IMR-90 (cell line): ENCODE data around the gene SLC37A3. TPM values are rescaled to one million over a fixed set of nuclear protein-coding genes. Genes with fewer than 3 reads are reported as not detected.

Experiments
- ATAC-seq: fragments of 200-7000 bp; cut with Tn5 transposase; 2 replicates; pipeline ENCODE4 v1.9.1; 2020; ENCODE audit warnings: low read depth, mild to moderate bottlenecking, moderate library complexity
- BruUV-seq: library from RNA; stranded (reverse); fragments of 400-500 nt; replicated peaks from 2 replicates; lab custom pipeline; 2021; lab: Mats Ljungman, UMichigan
- CTCF ChIA-PET: fragments of 300-600 bp; formaldehyde crosslinking; extraction: SDS; loops from one replicate; lab custom pipeline; 2021; ENCODE audit warnings: antibody characterized with exemption; lab: Yijun Ruan, JAX
- POLR2A ChIA-PET: fragments of 300-600 bp; sonication (Branson Sonifier 250); formaldehyde crosslinking; loops from one replicate; lab custom pipeline; 2022; ENCODE audit warnings: antibody characterized with exemption; ENCODE audit not compliant: unreplicated experiment; lab: Charles Lee
- DNase-seq: peaks from one replicate; pipeline ENCODE4 v3.0.0; 2013
- H2AFZ ChIP-seq: replicated peaks from 2 replicates; pipeline ENCODE3; 2013; ENCODE audit warnings: low read length, mild to moderate bottlenecking; ENCODE audit not compliant: poor library complexity
- H2AK5ac ChIP-seq: 2 replicates; pipeline ENCODE4 v1.6.1; 2013; ENCODE audit warnings: low read depth, low read length, inconsistent platforms
- H2AK9ac ChIP-seq: replicated peaks from 2 replicates; pipeline ENCODE3; 2013; ENCODE audit warnings: mild to moderate bottlenecking, low read depth, low read length, moderate library complexity; ENCODE audit not compliant: poor library complexity
- H2BK120ac ChIP-seq: 2 replicates; pipeline ENCODE4 v1.6.1; 2013; ENCODE audit warnings: low read depth, low read length, inconsistent platforms
- H2BK15ac ChIP-seq: 3 replicates; pipeline ENCODE4 v1.6.1; 2013; ENCODE audit warnings: low read depth, low read length, inconsistent platforms
- H2BK20ac ChIP-seq: 2 replicates; pipeline ENCODE4 v1.6.1; 2013; ENCODE audit warnings: low read depth, mild to moderate bottlenecking, inconsistent platforms, low read length, moderate library complexity
- H2BK5ac ChIP-seq: 2 replicates; pipeline ENCODE4 v1.6.1; 2013; ENCODE audit warnings: mild to moderate bottlenecking, low read depth, low read length, inconsistent platforms; ENCODE audit not compliant: poor library complexity, severe bottlenecking
- H3K14ac ChIP-seq: replicated peaks from 2 replicates; pipeline ENCODE4 v1.6.1; 2013; ENCODE audit warnings: low read depth, low read length, inconsistent platforms
- H3K18ac ChIP-seq: 2 replicates; pipeline ENCODE4 v1.6.1; 2013; ENCODE audit warnings: low read depth, low read length, control low read depth
- H3K23ac ChIP-seq: 2 replicates; pipeline ENCODE4 v1.6.1; 2013; ENCODE audit warnings: low read depth, low read length, inconsistent platforms
- H3K27ac ChIP-seq: 2 replicates; pipeline ENCODE4 v1.5.1; 2013; ENCODE audit warnings: mild to moderate bottlenecking, control low read depth, low read length; ENCODE audit not compliant: insufficient read depth
- H3K27me3 ChIP-seq: 2 replicates; pipeline ENCODE4 v1.6.1; 2013; ENCODE audit warnings: low read length; ENCODE audit not compliant: control insufficient read depth, insufficient read depth
- H3K36me3 ChIP-seq: 2 replicates; pipeline ENCODE4 v1.6.1; 2013; ENCODE audit warnings: low read length, mixed read lengths; ENCODE audit not compliant: control insufficient read depth, insufficient read depth
- H3K4ac ChIP-seq: 2 replicates; pipeline ENCODE4 v1.6.1; 2013; ENCODE audit warnings: low read depth, low read length, inconsistent platforms
- H3K4me1 ChIP-seq: 2 replicates; pipeline ENCODE4 v1.6.1; 2013; ENCODE audit warnings: low read length, mixed read lengths; ENCODE audit not compliant: control insufficient read depth, insufficient read depth
- H3K4me2 ChIP-seq: 2 replicates; pipeline ENCODE4 v1.6.1; 2013; ENCODE audit warnings: low read depth, mild to moderate bottlenecking, control low read depth, low read length, moderate library complexity
- H3K4me3 ChIP-seq: 2 replicates; pipeline ENCODE4 v1.5.1; 2013; ENCODE audit warnings: low read depth, mild to moderate bottlenecking, control low read depth, low read length, moderate library complexity; ENCODE audit not compliant: insufficient read depth
- H3K56ac ChIP-seq: 2 replicates; pipeline ENCODE4 v1.6.1; 2013; ENCODE audit warnings: low read length, inconsistent platforms; ENCODE audit not compliant: insufficient read depth; ENCODE audit errors: extremely low read depth
- H3K79me1 ChIP-seq, 2 experiments: 2 replicates each; pipeline ENCODE4 v1.6.1; 2013; ENCODE audit warnings: low read length in 2 of 2, inconsistent platforms in 1 of 2, low read depth in 1 of 2
- H3K9ac ChIP-seq: 2 replicates; pipeline ENCODE4 v1.6.1; 2013; ENCODE audit warnings: low read depth, low read length, control low read depth
- H3K9me1 ChIP-seq: 2 replicates; pipeline ENCODE4 v1.6.1; 2013; ENCODE audit warnings: low read length, inconsistent platforms; ENCODE audit not compliant: insufficient read depth
- H3K9me3 ChIP-seq: 2 replicates; pipeline ENCODE4 v1.6.1; 2013; ENCODE audit warnings: low read length; ENCODE audit not compliant: control insufficient read depth, insufficient read depth
- H4K20me1 ChIP-seq: 2 replicates; pipeline ENCODE4 v1.6.1; 2013; ENCODE audit warnings: low read length, inconsistent platforms; ENCODE audit not compliant: insufficient read depth
- H4K5ac ChIP-seq: 2 replicates; pipeline ENCODE4 v1.6.1; 2013; ENCODE audit warnings: mild to moderate bottlenecking, low read depth, low read length, control low read depth
- H4K8ac ChIP-seq, 2 experiments: 2 replicates each; pipeline ENCODE4 v1.6.1; 2013; ENCODE audit warnings: low read depth in 2 of 2, low read length in 2 of 2, control low read depth in 1 of 2, inconsistent platforms in 1 of 2
- H4K91ac ChIP-seq: 2 replicates; pipeline ENCODE4 v1.6.1; 2013; ENCODE audit warnings: low read depth, low read length, inconsistent platforms; ENCODE audit not compliant: insufficient read depth
- BHLHE40 ChIP-seq: fragments of 150-350 bp; IDR thresholded peaks from 2 replicates; pipeline ENCODE4 v1.6.1; 2016; ENCODE audit warnings: mild to moderate bottlenecking, low read depth, low read length
- CHD1 ChIP-seq: IDR thresholded peaks from 2 replicates; pipeline ENCODE4 v1.6.1; 2012; ENCODE audit warnings: low read depth, low read length, improper control_type of control experiment
- FOS ChIP-seq: fragments of 150-350 bp; IDR thresholded peaks from 2 replicates; pipeline ENCODE4 v1.6.1; 2016; ENCODE audit warnings: low read depth, low read length
- MAFK ChIP-seq: IDR thresholded peaks from 2 replicates; pipeline ENCODE4 v1.6.1; 2012; ENCODE audit warnings: low read depth, low read length, improper control_type of control experiment
- MAZ ChIP-seq: IDR thresholded peaks from 2 replicates; pipeline ENCODE4 v1.6.1; 2012; ENCODE audit warnings: low read depth, mild to moderate bottlenecking, low read length, improper control_type of control experiment, moderate library complexity, borderline replicate concordance
- MXI1 ChIP-seq: IDR thresholded peaks from 2 replicates; pipeline ENCODE4 v1.6.1; 2012; ENCODE audit warnings: low read depth, mild to moderate bottlenecking, low read length, moderate library complexity, borderline replicate concordance
- NFE2L2 ChIP-seq: fragments of 150-350 bp; IDR thresholded peaks from 2 replicates; pipeline ENCODE4 v1.6.1; 2016; ENCODE audit warnings: low read depth, mild to moderate bottlenecking, low read length
- POLR2A ChIP-seq: IDR thresholded peaks from 2 replicates; pipeline ENCODE4 v1.6.1; 2012; ENCODE audit warnings: mild to moderate bottlenecking, low read depth, low read length
- RAD21 ChIP-seq: IDR thresholded peaks from 2 replicates; pipeline ENCODE4 v1.6.1; 2012; ENCODE audit warnings: low read length, improper control_type of control experiment
- RCOR1 ChIP-seq: IDR thresholded peaks from 2 replicates; pipeline ENCODE4 v1.6.1; 2012; ENCODE audit warnings: mild to moderate bottlenecking, low read length, improper control_type of control experiment; ENCODE audit not compliant: insufficient replicate concordance
- RFX5 ChIP-seq: IDR thresholded peaks from 2 replicates; pipeline ENCODE4 v1.8.0; 2012; ENCODE audit warnings: low read depth, mild to moderate bottlenecking, low read length, moderate library complexity
- SMC3 ChIP-seq: fragments of 150-350 bp; IDR thresholded peaks from 2 replicates; pipeline ENCODE4 v1.6.1; 2016; ENCODE audit warnings: low read depth, mild to moderate bottlenecking, antibody characterized with exemption, low read length, moderate library complexity
- WGBS, 2 experiments: methylation state at CpG; one replicate each; pipeline versions ENCODE4 v1.1.5 to v1.1.7; 2013; ENCODE audit warnings: missing lambda C conversion rate in 2 of 2; ENCODE audit not compliant: insufficient read length in 1 of 2; ENCODE audit errors: extremely low coverage in 2 of 2; 5-methylcytosine and 5-hydroxymethylcytosine counted together
- dilution Hi-C: fragments of 300-500 bp; cut with HindIII; formaldehyde crosslinking; loops from one replicate; pipeline ENCODE4 v1.14.3; 2018; ENCODE audit warnings: low sequenced_read_pairs; ENCODE audit not compliant: unreplicated experiment
- in situ Hi-C: fragments of 300-500 bp; cut with MboI; formaldehyde crosslinking; loops from 3 replicates; pipeline ENCODE4 v1.14.3; 2019; ENCODE audit warnings: low sequenced_read_pairs, inconsistent platforms, mixed read lengths
- intact Hi-C: fragments of 100-400 bp; cut with micrococcal nuclease; formaldehyde crosslinking; loops from 2 replicates; pipeline ENCODE4 v1.10.0; 2022
- polyA plus RNA-seq, 3 experiments: library from polyadenylated mRNA; depleted of rRNA; stranded (reverse); fragments of >200 nt; gene quantifications; 2 replicates each; pipeline ENCODE4 v1.2.3, GENCODE V29; 2012; ENCODE audit warnings: low replicate concordance in 1 of 3
- total RNA-seq: library from RNA; depleted of rRNA; stranded (reverse); fragments of >200 nt; gene quantifications from 2 replicates; pipeline ENCODE4 v1.2.3, GENCODE V29; 2012
- TF ChIP-seq, protein P1 (sequence below): fragments of 150-350 bp; IDR thresholded peaks from 2 replicates; pipeline ENCODE4 v1.6.1; 2017; ENCODE audit warnings: mild to moderate bottlenecking, antibody characterized with exemption, low read length, low read depth
- TF ChIP-seq, protein P2 (sequence below): conservative IDR thresholded peaks from 2 replicates; pipeline ENCODE4 v1.5.1; 2012; ENCODE audit warnings: mild to moderate bottlenecking, low read depth, low read length, improper control_type of control experiment
- TF ChIP-seq, protein P3 (sequence below): fragments of 150-350 bp; IDR thresholded peaks from 2 replicates; pipeline ENCODE4 v1.6.1; 2016; ENCODE audit warnings: low read depth, mild to moderate bottlenecking, low read length, moderate library complexity, borderline replicate concordance

Gene SLC37A3
- total and polyA plus RNA-seq, 2 of the 4 experiments (the other 2 are of a cell fraction): 43.2 to 45.3 TPM

DNA sequence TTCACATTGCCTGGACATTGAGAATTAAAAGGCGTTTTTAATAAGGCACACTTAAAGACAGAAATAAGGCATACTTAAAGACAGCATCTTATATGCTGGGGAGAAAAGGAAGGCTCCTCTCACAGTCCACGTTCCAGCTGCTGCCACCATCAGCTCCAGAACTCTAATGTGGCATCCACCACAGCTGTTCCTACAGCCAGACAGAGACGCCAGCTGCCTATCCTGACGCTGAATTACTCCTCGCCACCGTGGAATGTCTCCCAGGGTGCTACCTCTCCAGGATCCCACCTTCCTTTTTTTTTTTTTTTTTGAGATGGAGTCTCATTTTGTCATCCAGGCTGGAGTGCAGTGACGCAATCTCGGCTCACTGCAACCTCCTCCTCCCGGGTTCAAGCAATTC, 30.8 kb downstream of the SLC37A3 start:
- H3K27ac ChIP-seq: no peak overlapping the region
- peaks cover 11 to 15% of the 10 kb centered on the region in 2 experiments; a peak in 3 of 4 replicates for H3K79me1 ChIP-seq
- H3K36me3 ChIP-seq: peaks cover 17% of the 10 kb centered on the region
- H3K4ac ChIP-seq: no peak overlapping the region
- H3K23ac ChIP-seq: no peak overlapping the region
- no TSS peak for BruUV-seq
- H3K9me3 ChIP-seq: no peaks in the 10 kb centered on the region
- H2AK9ac ChIP-seq: no peak overlapping the region
- H3K27me3 ChIP-seq: no peaks in the 10 kb centered on the region
- no peaks in the 10 kb centered on the region for H3K4me1 ChIP-seq
- H2BK5ac ChIP-seq: no peak overlapping the region
- H2AK5ac ChIP-seq: no peak overlapping the region
- no peak overlapping the region for H4K5ac ChIP-seq
- no peak overlapping the region for H3K56ac ChIP-seq
- H2BK15ac ChIP-seq: no peak overlapping the region
- intact Hi-C loops (no loop called here), in situ Hi-C loops (no loop called here), dilution Hi-C loops (no loop called here)
- CTCF ChIA-PET: no interaction called here
- POLR2A ChIA-PET: no interaction called here
- H4K91ac ChIP-seq: no peak overlapping the region
- H3K9me1 ChIP-seq: peaks cover 7% of the 10 kb centered on the region; the same call in 1 of the 2 replicates
- H3K4me2 ChIP-seq: no peak overlapping the region
- H2BK120ac ChIP-seq: no peak overlapping the region
- TF ChIP-seq RAD21: no peak
- TF ChIP-seq MAZ: no peak
- TF ChIP-seq, protein P1, sequence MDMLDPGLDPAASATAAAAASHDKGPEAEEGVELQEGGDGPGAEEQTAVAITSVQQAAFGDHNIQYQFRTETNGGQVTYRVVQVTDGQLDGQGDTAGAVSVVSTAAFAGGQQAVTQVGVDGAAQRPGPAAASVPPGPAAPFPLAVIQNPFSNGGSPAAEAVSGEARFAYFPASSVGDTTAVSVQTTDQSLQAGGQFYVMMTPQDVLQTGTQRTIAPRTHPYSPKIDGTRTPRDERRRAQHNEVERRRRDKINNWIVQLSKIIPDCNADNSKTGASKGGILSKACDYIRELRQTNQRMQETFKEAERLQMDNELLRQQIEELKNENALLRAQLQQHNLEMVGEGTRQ: no peak
- TF ChIP-seq, protein P2, sequence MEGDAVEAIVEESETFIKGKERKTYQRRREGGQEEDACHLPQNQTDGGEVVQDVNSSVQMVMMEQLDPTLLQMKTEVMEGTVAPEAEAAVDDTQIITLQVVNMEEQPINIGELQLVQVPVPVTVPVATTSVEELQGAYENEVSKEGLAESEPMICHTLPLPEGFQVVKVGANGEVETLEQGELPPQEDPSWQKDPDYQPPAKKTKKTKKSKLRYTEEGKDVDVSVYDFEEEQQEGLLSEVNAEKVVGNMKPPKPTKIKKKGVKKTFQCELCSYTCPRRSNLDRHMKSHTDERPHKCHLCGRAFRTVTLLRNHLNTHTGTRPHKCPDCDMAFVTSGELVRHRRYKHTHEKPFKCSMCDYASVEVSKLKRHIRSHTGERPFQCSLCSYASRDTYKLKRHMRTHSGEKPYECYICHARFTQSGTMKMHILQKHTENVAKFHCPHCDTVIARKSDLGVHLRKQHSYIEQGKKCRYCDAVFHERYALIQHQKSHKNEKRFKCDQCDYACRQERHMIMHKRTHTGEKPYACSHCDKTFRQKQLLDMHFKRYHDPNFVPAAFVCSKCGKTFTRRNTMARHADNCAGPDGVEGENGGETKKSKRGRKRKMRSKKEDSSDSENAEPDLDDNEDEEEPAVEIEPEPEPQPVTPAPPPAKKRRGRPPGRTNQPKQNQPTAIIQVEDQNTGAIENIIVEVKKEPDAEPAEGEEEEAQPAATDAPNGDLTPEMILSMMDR: no peak
- TF ChIP-seq FOS: no peak
- no peak for TF ChIP-seq BHLHE40
- TF ChIP-seq CHD1: no peak
- TF ChIP-seq RFX5: no peak
- TF ChIP-seq, protein P3, sequence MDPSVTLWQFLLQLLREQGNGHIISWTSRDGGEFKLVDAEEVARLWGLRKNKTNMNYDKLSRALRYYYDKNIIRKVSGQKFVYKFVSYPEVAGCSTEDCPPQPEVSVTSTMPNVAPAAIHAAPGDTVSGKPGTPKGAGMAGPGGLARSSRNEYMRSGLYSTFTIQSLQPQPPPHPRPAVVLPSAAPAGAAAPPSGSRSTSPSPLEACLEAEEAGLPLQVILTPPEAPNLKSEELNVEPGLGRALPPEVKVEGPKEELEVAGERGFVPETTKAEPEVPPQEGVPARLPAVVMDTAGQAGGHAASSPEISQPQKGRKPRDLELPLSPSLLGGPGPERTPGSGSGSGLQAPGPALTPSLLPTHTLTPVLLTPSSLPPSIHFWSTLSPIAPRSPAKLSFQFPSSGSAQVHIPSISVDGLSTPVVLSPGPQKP: no peak
- TF ChIP-seq NFE2L2: no peak
- TF ChIP-seq POLR2A: no peak
- TF ChIP-seq MXI1: no peak
- TF ChIP-seq MAFK: no peak
- no peak for TF ChIP-seq SMC3
- TF ChIP-seq RCOR1: no peak
- DNase-seq (no peak), ATAC-seq (no peak)
- H2BK20ac ChIP-seq: no peak overlapping the region
- no peak overlapping the region for H3K14ac ChIP-seq
- no peak overlapping the region for H3K9ac ChIP-seq
- no peak overlapping the region for H2AFZ ChIP-seq
- no peak overlapping the region for H3K4me3 ChIP-seq
- H4K20me1 ChIP-seq: no peaks in the 10 kb centered on the region
- H3K18ac ChIP-seq: no peak overlapping the region
- H4K8ac ChIP-seq: no peak overlapping the region
- WGBS, 2 experiments: 60% methylated on average over 2 of the region's 9 CpGs; no CpG with 5 or more reads in 1 of the 2 experiments
